Measurements from ENCODE around the gene WBP2NL. TPM values are rescaled to one million over a fixed set of nuclear protein-coding genes. Genes with fewer than 3 reads are reported as not detected.

Gene WBP2NL
- 0.05 to 0.21 TPM (median 0.06 TPM) in 3 of 5 replicates, not detected in the others for total RNA-seq (2022; extraction: Qiagen RNA extraction)

GRCh38 chr22:41998361-41999261 is at the start of gene WBP2NL:
WBP2NL (plus strand) TSS chr22:41998788; CDS start chr22:41998819, 31 bp downstream.

GRCh38 chr22:41951898-41952474 is 46.6 kb upstream of the WBP2NL start, which contains the start of gene SMIM45:
SMIM45 (plus strand) TSS chr22:41952150.

GRCh38 chr22:41969110-41969646 is 29.4 kb upstream of the WBP2NL start, which contains the start of gene SEPTIN3:
SEPTIN3 (plus strand) TSS chr22:41969443; CDS start chr22:41971493, 2,050 bp downstream.

GRCh38 chr22:42070517-42071422 is 72.2 kb downstream of the WBP2NL start, which contains the start of gene NAGA:
NAGA (minus strand) TSS chr22:42070812; CDS start chr22:42070297, 515 bp downstream.

GRCh38 chr22:42074132-42074811 is 75.7 kb downstream of the WBP2NL start, which contains the start of gene PHETA2:
PHETA2 (plus strand) TSS chr22:42074248; CDS start chr22:42077294, 3,046 bp downstream.

Other genes starting within 250 kb of the WBP2NL start
- 3.4 to 4.6 TPM (median 3.6 TPM) in 5 replicates for gene CCDC134, start 198.1 kb upstream of the WBP2NL start, total RNA-seq (2022; extraction: Qiagen RNA extraction)
- 22.1 to 33.4 TPM (median 29.8 TPM) in 5 replicates for gene SREBF2, start 165.7 kb upstream of the WBP2NL start, total RNA-seq (2022; extraction: Qiagen RNA extraction)
- gene SHISA8, start 83.7 kb upstream of the WBP2NL start, total RNA-seq (2022; extraction: Qiagen RNA extraction) = 0.16 to 0.33 TPM (median 0.18 TPM) in 4 of 5 replicates, not detected in the other
- 0.14 to 0.23 TPM (median 0.17 TPM) in 5 replicates for gene TNFRSF13C, start 72.0 kb upstream of the WBP2NL start, total RNA-seq (2022; extraction: Qiagen RNA extraction)
- gene CENPM, start 51.6 kb upstream of the WBP2NL start, total RNA-seq (2022; extraction: Qiagen RNA extraction) = 26.5 to 45.1 TPM (median 39.3 TPM) in 5 replicates
- 1.0 to 1.4 TPM (median 1.2 TPM) in 5 replicates for gene SEPTIN3, start 29.3 kb upstream of the WBP2NL start, total RNA-seq (2022; extraction: Qiagen RNA extraction)
- gene NAGA, start 72.0 kb downstream of the WBP2NL start, total RNA-seq (2022; extraction: Qiagen RNA extraction) = 5.8 to 7.7 TPM (median 7.5 TPM) in 5 replicates
- not detected in 5 replicates for gene PHETA2, start 75.5 kb downstream of the WBP2NL start, total RNA-seq (2022; extraction: Qiagen RNA extraction)
- gene SMDT1, start 80.9 kb downstream of the WBP2NL start, total RNA-seq (2022; extraction: Qiagen RNA extraction) = 22.1 to 46.6 TPM (median 40.1 TPM) in 5 replicates
- gene NDUFA6, start 92.0 kb downstream of the WBP2NL start, total RNA-seq (2022; extraction: Qiagen RNA extraction) = 62.9 to 68.3 TPM (median 67.0 TPM) in 5 replicates
- gene CYP2D6, start 132.0 kb downstream of the WBP2NL start, total RNA-seq (2022; extraction: Qiagen RNA extraction) = 0.43 to 0.61 TPM (median 0.52 TPM) in 5 replicates

Measured in A549 treated with CORT108297 at 1 μM for 4 hours (cell line).